ENCODE results near the gene HBD. TPM values are rescaled to one million over a fixed set of nuclear protein-coding genes. Genes with fewer than 3 reads are reported as not detected.

HBD gene
- total and polyA plus RNA-seq, 9 of the 15 experiments (the other 6 are each of a cell fraction or from before 2014, with no cell fraction given), result 11.8 to 169 (median 36.0) TPM

DNA sequence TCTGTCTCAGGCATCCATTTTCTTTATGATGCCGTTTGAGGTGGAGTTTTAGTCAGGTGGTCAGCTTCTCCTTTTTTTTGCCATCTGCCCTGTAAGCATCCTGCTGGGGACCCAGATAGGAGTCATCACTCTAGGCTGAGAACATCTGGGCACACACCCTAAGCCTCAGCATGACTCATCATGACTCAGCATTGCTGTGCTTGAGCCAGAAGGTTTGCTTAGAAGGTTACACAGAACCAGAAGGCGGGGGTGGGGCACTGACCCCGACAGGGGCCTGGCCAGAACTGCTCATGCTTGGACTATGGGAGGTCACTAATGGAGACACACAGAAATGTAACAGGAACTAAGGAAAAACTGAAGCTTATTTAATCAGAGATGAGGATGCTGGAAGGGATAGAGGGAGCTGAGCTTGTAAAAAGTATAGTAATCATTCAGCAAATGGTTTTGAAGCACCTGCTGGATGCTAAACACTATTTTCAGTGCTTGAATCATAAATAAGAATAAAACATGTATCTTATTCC lies 46.4 kb upstream of the HBD start (continued):
- peak; percentile 54 for TF ChIP-seq ELF1 (tag; IDR thresholded peaks at IDR 0.05)
- peak; percentile 63; the same call in 1 of the 2 replicates for TF ChIP-seq TRIM28 (IDR thresholded peaks at IDR 0.05)
- 0 out of 2 replicates have a peak, but pooled peaks have one; percentile 51 for TF ChIP-seq BCL6 (CRISPR knock-in tag; IDR thresholded peaks at IDR 0.05)
- peak; percentile 80 for TF ChIP-seq ZKSCAN1 (IDR thresholded peaks at IDR 0.05; ENCODE audit: low read depth, low read length)
- TF ChIP-seq KDM4B (IDR thresholded peaks at IDR 0.05; ENCODE audit: borderline replicate concordance in 2 of 2, low read depth in 1 of 2), result 0 out of 4 replicates have a peak, but pooled peaks of 1 of the 2 experiments have one; percentile 40
- TF ChIP-seq BRF1 (IDR thresholded peaks at IDR 0.05; ENCODE audit: borderline replicate concordance, extremely low read depth, insufficient read length), result no peak
- peak; percentile 98 for TF ChIP-seq PML (IDR thresholded peaks at IDR 0.05; ENCODE audit: low read length)
- TF ChIP-seq MAFF (IDR thresholded peaks at IDR 0.05; ENCODE audit: low read length), result peak; percentile 100
- TF ChIP-seq, protein P1, sequence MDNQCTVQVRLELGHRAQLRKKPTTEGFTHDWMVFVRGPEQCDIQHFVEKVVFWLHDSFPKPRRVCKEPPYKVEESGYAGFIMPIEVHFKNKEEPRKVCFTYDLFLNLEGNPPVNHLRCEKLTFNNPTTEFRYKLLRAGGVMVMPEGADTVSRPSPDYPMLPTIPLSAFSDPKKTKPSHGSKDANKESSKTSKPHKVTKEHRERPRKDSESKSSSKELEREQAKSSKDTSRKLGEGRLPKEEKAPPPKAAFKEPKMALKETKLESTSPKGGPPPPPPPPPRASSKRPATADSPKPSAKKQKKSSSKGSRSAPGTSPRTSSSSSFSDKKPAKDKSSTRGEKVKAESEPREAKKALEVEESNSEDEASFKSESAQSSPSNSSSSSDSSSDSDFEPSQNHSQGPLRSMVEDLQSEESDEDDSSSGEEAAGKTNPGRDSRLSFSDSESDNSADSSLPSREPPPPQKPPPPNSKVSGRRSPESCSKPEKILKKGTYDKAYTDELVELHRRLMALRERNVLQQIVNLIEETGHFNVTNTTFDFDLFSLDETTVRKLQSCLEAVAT (IDR thresholded peaks at IDR 0.05), result peak; percentile 30 to 50; a peak in 1 of 4 replicates
- no peak for TF ChIP-seq ZNF717 (CRISPR knock-in tag; IDR thresholded peaks at IDR 0.05)
- TF ChIP-seq, protein P2, sequence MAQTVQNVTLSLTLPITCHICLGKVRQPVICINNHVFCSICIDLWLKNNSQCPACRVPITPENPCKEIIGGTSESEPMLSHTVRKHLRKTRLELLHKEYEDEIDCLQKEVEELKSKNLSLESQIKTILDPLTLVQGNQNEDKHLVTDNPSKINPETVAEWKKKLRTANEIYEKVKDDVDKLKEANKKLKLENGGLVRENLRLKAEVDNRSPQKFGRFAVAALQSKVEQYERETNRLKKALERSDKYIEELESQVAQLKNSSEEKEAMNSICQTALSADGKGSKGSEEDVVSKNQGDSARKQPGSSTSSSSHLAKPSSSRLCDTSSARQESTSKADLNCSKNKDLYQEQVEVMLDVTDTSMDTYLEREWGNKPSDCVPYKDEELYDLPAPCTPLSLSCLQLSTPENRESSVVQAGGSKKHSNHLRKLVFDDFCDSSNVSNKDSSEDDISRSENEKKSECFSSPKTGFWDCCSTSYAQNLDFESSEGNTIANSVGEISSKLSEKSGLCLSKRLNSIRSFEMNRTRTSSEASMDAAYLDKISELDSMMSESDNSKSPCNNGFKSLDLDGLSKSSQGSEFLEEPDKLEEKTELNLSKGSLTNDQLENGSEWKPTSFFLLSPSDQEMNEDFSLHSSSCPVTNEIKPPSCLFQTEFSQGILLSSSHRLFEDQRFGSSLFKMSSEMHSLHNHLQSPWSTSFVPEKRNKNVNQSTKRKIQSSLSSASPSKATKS (CRISPR knock-in tag; IDR thresholded peaks at IDR 0.05), result no peak
- TF ChIP-seq RBM22 (IDR thresholded peaks at IDR 0.05; ENCODE audit: low read depth, low read length, poor library complexity, severe bottlenecking), result no peak
- TF ChIP-seq, protein P3, sequence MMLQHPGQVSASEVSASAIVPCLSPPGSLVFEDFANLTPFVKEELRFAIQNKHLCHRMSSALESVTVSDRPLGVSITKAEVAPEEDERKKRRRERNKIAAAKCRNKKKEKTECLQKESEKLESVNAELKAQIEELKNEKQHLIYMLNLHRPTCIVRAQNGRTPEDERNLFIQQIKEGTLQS (IDR thresholded peaks at IDR 0.05), result peak; percentile 100
- TF ChIP-seq, protein P3 (CRISPR knock-in tag; conservative IDR thresholded peaks at IDR 0.05), result peak; percentile 100
- peak; percentile 89 for TF ChIP-seq MECOM (CRISPR knock-in tag; IDR thresholded peaks at IDR 0.05)
- TF ChIP-seq NFIC (IDR thresholded peaks at IDR 0.05), result peak; percentile 97
- 0 out of 2 replicates have a peak, but pooled peaks have one; percentile 70 for TF ChIP-seq ILF3 (IDR thresholded peaks at IDR 0.05; ENCODE audit: borderline replicate concordance)
- TF ChIP-seq MAX (CRISPR knock-in tag; IDR thresholded peaks at IDR 0.05), result peak; percentile 70
- TF ChIP-seq ZNF24 (IDR thresholded peaks at IDR 0.05), result peak; percentile 49; the same call in 1 of the 2 replicates
- peak; percentile 74 for TF ChIP-seq ZNF584 (CRISPR knock-in tag; IDR thresholded peaks at IDR 0.05; ENCODE audit: low read depth)
- TF ChIP-seq NEUROD1 (IDR thresholded peaks at IDR 0.05; ENCODE audit: borderline replicate concordance, low read depth, low read length, partially characterized antibody), result peak; percentile 94
- TF ChIP-seq RUNX1 (IDR thresholded peaks at IDR 0.05; ENCODE audit: low read depth), result peak; percentile 92
- TF ChIP-seq MTA3 (IDR thresholded peaks at IDR 0.05; ENCODE audit: borderline replicate concordance), result peak; percentile 86
- TF ChIP-seq CTBP1 (IDR thresholded peaks at IDR 0.05; ENCODE audit: borderline replicate concordance), result peak; percentile 100
- TF ChIP-seq NCOA6 (IDR thresholded peaks at IDR 0.05), result no peak

All from K562 (cell line).